Psoas muscle (tissue), 8 donors: ENCODE data around the gene SPOCD1. TPM values are rescaled to one million over a fixed set of nuclear protein-coding genes. Genes with fewer than 3 reads are reported as not detected.

ENCODE experiments used
- ATAC-seq, 4 donors: fragments of 200-7000 bp; cut with Tn5 transposase; one replicate each; pipeline ENCODE4 v1.9.1; 2020; ENCODE audit warnings: moderate library complexity in 3 of 4, mild to moderate bottlenecking in 2 of 4
- DNase-seq, 2 donors: peaks; one replicate each; pipeline ENCODE4 v3.0.0-alpha.2; 2020
- H3K27ac ChIP-seq: fragments of 200-600 bp; one replicate; pipeline ENCODE4 v1.8.0; 2022
- H3K27me3 ChIP-seq, 3 donors: fragments of 200-600 bp in 1 of 3; one replicate each; pipeline versions ENCODE4 v1.6.1 to v1.8.0; 2013 to 2022; ENCODE audit warnings: low read length in 2 of 3, mild to moderate bottlenecking in 2 of 3, moderate library complexity in 1 of 3; ENCODE audit not compliant: insufficient read depth in 3 of 3
- H3K36me3 ChIP-seq, 2 donors: fragments of 200-600 bp in 1 of 2; one replicate each; pipeline versions ENCODE4 v1.6.1 to v1.8.0; 2013 to 2022; ENCODE audit warnings: low read depth in 1 of 2, mild to moderate bottlenecking in 1 of 2, moderate library complexity in 1 of 2; ENCODE audit not compliant: insufficient read depth in 1 of 2
- H3K4me1 ChIP-seq: fragments of 200-600 bp; one replicate; pipeline ENCODE4 v1.8.0; 2022
- H3K4me3 ChIP-seq: fragments of 200-600 bp; one replicate; pipeline ENCODE4 v1.8.0; 2022; ENCODE audit warnings: mild to moderate bottlenecking
- H3K9me3 ChIP-seq: fragments of 200-600 bp; one replicate; pipeline ENCODE4 v1.8.0; 2022
- CTCF ChIP-seq: fragments of 200-600 bp; IDR thresholded peaks from one replicate; pipeline ENCODE4 v1.8.0; 2022; ENCODE audit warnings: antibody characterized with exemption
- WGBS, 3 donors: extraction: QIAGEN DNeasy Blood & Tissue Kit; methylation state at CpG; one replicate each; pipeline versions ENCODE4 v1.1.6 to v1.1.7; 2013; 5-methylcytosine and 5-hydroxymethylcytosine counted together
- intact Hi-C, 2 donors: fragments of 100-400 bp; cut with DNase I; formaldehyde crosslinking; loops; one replicate each; pipeline versions ENCODE4 v1.11.0 to v1.14.2; 2022
- polyA plus RNA-seq, 3 donors: library from polyadenylated mRNA; stranded (reverse); fragments of 200-250 nt; gene quantifications; one replicate each; pipeline ENCODE4 v1.2.3, GENCODE V29; 2013
- total RNA-seq, 4 donors: library from RNA; stranded (reverse); fragmentation: NEBNext Ultra II Directional in 2 of 4; extraction: Animal tissue kit (Norgen Biotek cat#: 25700) in 2 of 4; gene quantifications; one replicate each; pipeline versions ENCODE4 v1.2.1 to v1.2.4, GENCODE V29; 2021 to 2023
- donor health status: healthy with polysubstance abuse.
- donor health status: DM: no; HTN: no; CAD: no; lungs with moderate emphysema.
- donor health status: Bipolar disorder and iron deficiency.
- donor health status: healthy.
- donor health status: DM: yes; HTN: yes; CAD: no.
- donor health status: DM: no; HTN: no; CAD: no.
- donor health status: DM: no; HTN: no; CAD: no.
- donor health status: DM: yes; HTN: yes; CAD: no.

Gene SPOCD1
- total and polyA plus RNA-seq, 7 donors: 0.05 to 2.5 (median 0.15) TPM; not detected in 2

- 15 to 25% (median 24%) methylated on average over 2 of the region's 2 CpGs for WGBS, 3 donors
- DNase-seq (peak; percentile 30 to 61), ATAC-seq (peak; percentile 66 to 93 (median 90))
- Histone ChIP-seq H3K4me3 (no peak overlapping the region), H3K27me3 (no peaks in the 10 kb centered on the region), H3K4me1 (no peaks in the 10 kb centered on the region), H3K9me3 (no peaks in the 10 kb centered on the region), H3K27ac (no peak overlapping the region), H3K36me3 (no peaks in the 10 kb centered on the region)
- intact Hi-C loops: no loop called here
- TF ChIP-seq CTCF: no peak
These were observed 27.7 kb upstream of the SPOCD1 start for GRCh38 chr1:31843506-31843905.

GRCh38 chr1:31839662-31840343, 24.0 kb upstream of the SPOCD1 start:
- no peak for DNase-seq
- Histone ChIP-seq H3K9me3 (no peaks in the 10 kb centered on the region), H3K27ac (no peak overlapping the region), H3K4me3 (no peak overlapping the region), H3K4me1 (no peaks in the 10 kb centered on the region), H3K27me3 (no peaks in the 10 kb centered on the region), H3K36me3 (no peaks in the 10 kb centered on the region)
- WGBS, 3 donors: 71 to 74% (median 72%) methylated on average over 6 of the region's 6 CpGs
- TF ChIP-seq CTCF: no peak
- intact Hi-C loops: no loop called here
- ATAC-seq: no peak

- no peak for DNase-seq
These were observed 21.8 kb upstream of the SPOCD1 start for GRCh38 chr1:31837451-31838158.

GRCh38 chr1:31836638-31837037, 20.8 kb upstream of the SPOCD1 start:
- DNase-seq: no peak
- H3K27me3 ChIP-seq: no peaks in the 10 kb centered on the region
- 84 to 89% (median 85%) methylated on average over 5 of the region's 5 CpGs for WGBS, 3 donors
- H3K27ac ChIP-seq: no peak overlapping the region
- no peaks in the 10 kb centered on the region for H3K9me3 ChIP-seq
- H3K4me1 ChIP-seq: no peaks in the 10 kb centered on the region
- intact Hi-C loops: no loop called here
- H3K36me3 ChIP-seq: no peaks in the 10 kb centered on the region
- no peak for TF ChIP-seq CTCF
- ATAC-seq: no peak
- no peak overlapping the region for H3K4me3 ChIP-seq

More at GRCh38 chr1:31837451-31838158, 21.8 kb upstream of the SPOCD1 start:
- WGBS, 3 donors: 81 to 83% (median 81%) methylated on average over 9 of the region's 9 CpGs
- H3K4me3 ChIP-seq: no peak overlapping the region
- no peak for ATAC-seq
- TF ChIP-seq CTCF: no peak
- intact Hi-C loops: no loop called here
- H3K9me3 ChIP-seq: no peaks in the 10 kb centered on the region
- no peaks in the 10 kb centered on the region for H3K4me1 ChIP-seq
- H3K27me3 ChIP-seq: no peaks in the 10 kb centered on the region
- no peak overlapping the region for H3K27ac ChIP-seq
- H3K36me3 ChIP-seq: no peaks in the 10 kb centered on the region
